Psoas muscle (tissue), 8 donors: Measurements from ENCODE around the gene ABCA13. TPM values are rescaled to one million over a fixed set of nuclear protein-coding genes. Genes with fewer than 3 reads are reported as not detected.

Source experiments
- ATAC-seq, 4 donors: fragments of 200-7000 bp; cut with Tn5 transposase; one replicate each; pipeline ENCODE4 v1.9.1; 2020; ENCODE audit warnings: moderate library complexity in 3 of 4, mild to moderate bottlenecking in 2 of 4
- DNase-seq, 2 donors: peaks; one replicate each; pipeline ENCODE4 v3.0.0-alpha.2; 2020
- H3K27ac ChIP-seq: fragments of 200-600 bp; one replicate; pipeline ENCODE4 v1.8.0; 2022
- H3K27me3 ChIP-seq, 3 donors: fragments of 200-600 bp in 1 of 3; one replicate each; pipeline versions ENCODE4 v1.6.1 to v1.8.0; 2013 to 2022; ENCODE audit warnings: low read length in 2 of 3, mild to moderate bottlenecking in 2 of 3, moderate library complexity in 1 of 3; ENCODE audit not compliant: insufficient read depth in 3 of 3
- H3K36me3 ChIP-seq, 2 donors: fragments of 200-600 bp in 1 of 2; one replicate each; pipeline versions ENCODE4 v1.6.1 to v1.8.0; 2013 to 2022; ENCODE audit warnings: low read depth in 1 of 2, mild to moderate bottlenecking in 1 of 2, moderate library complexity in 1 of 2; ENCODE audit not compliant: insufficient read depth in 1 of 2
- H3K4me1 ChIP-seq: fragments of 200-600 bp; one replicate; pipeline ENCODE4 v1.8.0; 2022
- H3K4me3 ChIP-seq: fragments of 200-600 bp; one replicate; pipeline ENCODE4 v1.8.0; 2022; ENCODE audit warnings: mild to moderate bottlenecking
- H3K9me3 ChIP-seq: fragments of 200-600 bp; one replicate; pipeline ENCODE4 v1.8.0; 2022
- WGBS, 3 donors: extraction: QIAGEN DNeasy Blood & Tissue Kit; methylation state at CpG; one replicate each; pipeline versions ENCODE4 v1.1.6 to v1.1.7; 2013; 5-methylcytosine and 5-hydroxymethylcytosine counted together
- intact Hi-C, 2 donors: fragments of 100-400 bp; cut with DNase I; formaldehyde crosslinking; loops; one replicate each; pipeline versions ENCODE4 v1.11.0 to v1.14.2; 2022
- polyA plus RNA-seq, 3 donors: library from polyadenylated mRNA; stranded (reverse); fragments of 200-250 nt; gene quantifications; one replicate each; pipeline ENCODE4 v1.2.3, GENCODE V29; 2013
- total RNA-seq, 4 donors: library from RNA; stranded (reverse); fragmentation: NEBNext Ultra II Directional in 2 of 4; extraction: Animal tissue kit (Norgen Biotek cat#: 25700) in 2 of 4; gene quantifications; one replicate each; pipeline versions ENCODE4 v1.2.1 to v1.2.4, GENCODE V29; 2021 to 2023
- TF ChIP-seq, protein P1 (sequence below): fragments of 200-600 bp; IDR thresholded peaks from one replicate; pipeline ENCODE4 v1.8.0; 2022; ENCODE audit warnings: antibody characterized with exemption
- donor health status: healthy with polysubstance abuse.
- donor health status: DM: no; HTN: no; CAD: no; lungs with moderate emphysema.
- donor health status: Bipolar disorder and iron deficiency.
- donor health status: healthy.
- donor health status: DM: yes; HTN: yes; CAD: no.
- donor health status: DM: no; HTN: no; CAD: no.
- donor health status: DM: no; HTN: no; CAD: no.
- donor health status: DM: yes; HTN: yes; CAD: no.

The ABCA13 gene
- total and polyA plus RNA-seq, 7 donors = 0.06 to 0.12 (median 0.10) TPM; not detected in 4

DNA sequence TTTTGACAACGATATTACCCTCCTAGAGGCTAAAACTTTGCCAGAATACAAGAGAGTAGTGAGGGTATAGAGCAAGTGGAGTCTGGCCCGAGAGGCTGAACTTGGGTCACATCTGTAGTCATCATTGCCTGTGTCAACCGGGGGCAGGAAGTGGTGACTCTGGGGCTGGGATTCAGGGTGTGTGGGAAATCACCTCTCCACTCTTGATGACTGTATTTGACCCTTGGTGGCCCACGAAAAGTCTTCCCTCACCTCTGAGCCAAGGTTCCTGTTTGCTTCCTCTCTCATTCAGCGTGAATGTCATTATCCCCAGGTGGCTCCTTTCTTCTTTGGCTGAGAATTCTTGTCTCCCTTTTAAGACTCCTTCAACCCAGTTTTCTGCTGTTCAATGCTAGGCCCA lies 240.4 kb downstream of the ABCA13 start:
- TF ChIP-seq, protein P1, sequence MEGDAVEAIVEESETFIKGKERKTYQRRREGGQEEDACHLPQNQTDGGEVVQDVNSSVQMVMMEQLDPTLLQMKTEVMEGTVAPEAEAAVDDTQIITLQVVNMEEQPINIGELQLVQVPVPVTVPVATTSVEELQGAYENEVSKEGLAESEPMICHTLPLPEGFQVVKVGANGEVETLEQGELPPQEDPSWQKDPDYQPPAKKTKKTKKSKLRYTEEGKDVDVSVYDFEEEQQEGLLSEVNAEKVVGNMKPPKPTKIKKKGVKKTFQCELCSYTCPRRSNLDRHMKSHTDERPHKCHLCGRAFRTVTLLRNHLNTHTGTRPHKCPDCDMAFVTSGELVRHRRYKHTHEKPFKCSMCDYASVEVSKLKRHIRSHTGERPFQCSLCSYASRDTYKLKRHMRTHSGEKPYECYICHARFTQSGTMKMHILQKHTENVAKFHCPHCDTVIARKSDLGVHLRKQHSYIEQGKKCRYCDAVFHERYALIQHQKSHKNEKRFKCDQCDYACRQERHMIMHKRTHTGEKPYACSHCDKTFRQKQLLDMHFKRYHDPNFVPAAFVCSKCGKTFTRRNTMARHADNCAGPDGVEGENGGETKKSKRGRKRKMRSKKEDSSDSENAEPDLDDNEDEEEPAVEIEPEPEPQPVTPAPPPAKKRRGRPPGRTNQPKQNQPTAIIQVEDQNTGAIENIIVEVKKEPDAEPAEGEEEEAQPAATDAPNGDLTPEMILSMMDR = no peak
- 65 to 70% (median 69%) methylated on average over 5 of the region's 5 CpGs for WGBS, 3 donors
- DNase-seq = no peak
- intact Hi-C loops = no loop called here
- Histone ChIP-seq H3K9me3 (no peaks in the 10 kb centered on the region), H3K36me3 (no peaks in the 10 kb centered on the region), H3K27me3 (peaks cover 0 to 3% (median 0%) of the 10 kb centered on the region in 3 donors), H3K4me1 (no peaks in the 10 kb centered on the region), H3K27ac (no peak overlapping the region), H3K4me3 (no peak overlapping the region)
- ATAC-seq = no peak

DNA sequence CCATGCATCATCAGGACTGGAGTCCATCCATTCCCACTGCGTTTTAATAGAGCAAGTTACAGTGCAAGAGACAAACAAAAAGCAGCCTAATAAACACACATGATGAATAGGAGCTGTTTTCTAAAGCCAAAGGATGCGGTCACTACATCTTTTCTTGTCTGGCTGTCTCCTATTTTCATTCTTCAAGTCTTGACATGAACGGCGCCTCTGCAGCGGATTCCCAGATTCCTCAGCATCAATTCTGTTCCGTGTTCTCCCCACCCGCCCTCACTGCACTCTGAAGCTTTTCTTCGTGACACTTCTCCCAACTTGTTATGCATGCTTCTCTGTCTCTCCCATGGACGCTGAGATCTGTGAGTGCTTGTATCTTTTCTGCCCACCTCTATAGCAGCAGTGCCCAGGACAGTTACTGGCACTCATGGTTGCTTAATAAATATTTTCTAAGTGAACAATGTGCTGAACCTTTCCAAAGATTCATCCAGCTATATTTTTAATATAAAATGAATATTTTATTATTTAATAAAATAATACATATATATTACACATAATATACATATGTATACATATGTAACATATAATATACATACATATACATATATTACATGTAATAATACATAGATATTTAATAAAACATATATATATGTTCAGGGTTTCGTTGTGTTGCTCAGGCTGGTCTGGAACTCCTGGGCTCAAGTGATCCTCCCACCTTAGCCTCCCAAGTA lies 242.9 kb downstream of the ABCA13 start:
- H3K9me3 ChIP-seq = no peaks in the 10 kb centered on the region
- ATAC-seq (no peak), DNase-seq (no peak)
- TF ChIP-seq, protein P1 = no peak
- intact Hi-C loops = no loop called here
- H3K27me3 ChIP-seq = peaks cover 0 to 3% (median 0%) of the 10 kb centered on the region in 3 donors
- no peaks in the 10 kb centered on the region for H3K4me1 ChIP-seq
- H3K4me3 ChIP-seq = no peak overlapping the region
- WGBS, 3 donors = 81 to 85% (median 81%) methylated on average over 10 of the region's 10 CpGs
- no peak overlapping the region for H3K27ac ChIP-seq
- no peaks in the 10 kb centered on the region for H3K36me3 ChIP-seq

DNA sequence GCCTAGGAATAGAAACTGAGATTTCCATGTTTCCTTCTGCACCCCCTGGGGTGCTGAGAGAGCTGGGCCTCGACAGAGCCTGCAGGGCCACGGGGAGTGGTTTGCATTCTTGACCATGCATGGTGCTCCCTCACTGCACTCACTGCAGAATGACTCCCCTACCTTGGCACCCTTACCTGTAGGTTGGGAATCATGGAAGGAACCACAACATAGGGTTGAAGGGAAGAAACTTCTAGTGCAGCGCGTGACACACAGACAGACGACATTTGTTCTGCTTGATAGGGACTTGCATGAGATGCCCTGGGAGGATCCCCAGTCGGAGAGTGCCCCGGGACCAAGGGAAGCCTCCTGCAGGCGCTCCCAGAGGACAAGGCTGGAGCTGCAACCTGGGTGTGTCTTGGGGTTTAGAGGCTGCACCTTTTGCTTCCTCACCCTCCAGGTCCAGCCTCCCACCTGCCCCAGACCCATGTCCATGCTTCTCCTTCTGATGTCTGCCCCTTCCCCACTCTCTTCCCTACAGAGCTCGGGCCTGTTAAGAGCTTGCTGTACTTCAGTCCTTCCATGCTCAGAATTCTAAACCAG lies 245.2 kb downstream of the ABCA13 start:
- WGBS, 3 donors = 81 to 83% (median 82%) methylated on average over 9 of the region's 9 CpGs
- DNase-seq (no peak), ATAC-seq (no peak)
- Histone ChIP-seq H3K27ac (no peak overlapping the region), H3K27me3 (peaks cover 0 to 5% (median 0%) of the 10 kb centered on the region in 3 donors), H3K36me3 (no peaks in the 10 kb centered on the region), H3K9me3 (no peaks in the 10 kb centered on the region), H3K4me3 (no peak overlapping the region), H3K4me1 (no peaks in the 10 kb centered on the region)
- TF ChIP-seq, protein P1 = no peak
- intact Hi-C loops = no loop called here

DNA sequence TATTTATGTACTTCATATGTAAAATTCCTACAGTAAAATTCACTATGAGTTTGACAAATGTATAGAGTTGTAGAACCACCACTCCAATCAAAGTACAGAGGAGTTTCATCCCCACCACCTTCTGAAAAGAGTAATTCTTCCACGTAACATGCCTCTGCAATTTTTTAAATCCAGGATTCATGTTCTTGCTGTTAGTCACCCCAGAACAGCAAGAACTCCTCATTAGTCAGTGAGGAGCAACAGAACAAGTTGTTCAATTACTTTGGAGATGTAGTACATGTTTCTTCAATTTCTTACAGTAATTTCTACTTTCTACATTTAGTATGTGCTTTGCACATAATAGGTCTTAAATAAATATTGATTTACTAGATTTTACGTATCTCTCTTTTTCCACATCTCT lies 248.1 kb downstream of the ABCA13 start:
- Histone ChIP-seq H3K27ac (no peak overlapping the region), H3K4me3 (no peak overlapping the region), H3K27me3 (peaks cover 0 to 5% (median 0%) of the 10 kb centered on the region in 3 donors), H3K4me1 (no peaks in the 10 kb centered on the region), H3K9me3 (no peaks in the 10 kb centered on the region), H3K36me3 (no peaks in the 10 kb centered on the region)
- ATAC-seq (no peak), DNase-seq (no peak)
- TF ChIP-seq, protein P1 = no peak
- 38 to 84% (median 82%) methylated on average over 2 of the region's 2 CpGs for WGBS, 3 donors
- intact Hi-C loops = no loop called here
